ENCODE measurements around the gene CHMP2A. TPM values are rescaled to one million over a fixed set of nuclear protein-coding genes. Genes with fewer than 3 reads are reported as not detected.

The CHMP2A gene
- total and polyA plus RNA-seq, 2 of the 4 experiments (the other 2 are of a cell fraction) = 105 to 183 TPM

GRCh38 chr19:58531034-58531840 is 23.7 kb downstream of the CHMP2A start:
- TF ChIP-seq POLR2A (IDR thresholded peaks at IDR 0.05; ENCODE audit: low read depth, low read length) (no peak), RCOR1 (IDR thresholded peaks at IDR 0.05; ENCODE audit: insufficient replicate concordance, low read length) (no peak), MAZ (IDR thresholded peaks at IDR 0.05; ENCODE audit: borderline replicate concordance, low read depth, low read length) (no peak), BHLHE40 (IDR thresholded peaks at IDR 0.05; ENCODE audit: low read depth, low read length) (no peak), CEBPB (IDR thresholded peaks at IDR 0.05; ENCODE audit: low read depth, low read length) (no peak)
- TF ChIP-seq, protein P1, sequence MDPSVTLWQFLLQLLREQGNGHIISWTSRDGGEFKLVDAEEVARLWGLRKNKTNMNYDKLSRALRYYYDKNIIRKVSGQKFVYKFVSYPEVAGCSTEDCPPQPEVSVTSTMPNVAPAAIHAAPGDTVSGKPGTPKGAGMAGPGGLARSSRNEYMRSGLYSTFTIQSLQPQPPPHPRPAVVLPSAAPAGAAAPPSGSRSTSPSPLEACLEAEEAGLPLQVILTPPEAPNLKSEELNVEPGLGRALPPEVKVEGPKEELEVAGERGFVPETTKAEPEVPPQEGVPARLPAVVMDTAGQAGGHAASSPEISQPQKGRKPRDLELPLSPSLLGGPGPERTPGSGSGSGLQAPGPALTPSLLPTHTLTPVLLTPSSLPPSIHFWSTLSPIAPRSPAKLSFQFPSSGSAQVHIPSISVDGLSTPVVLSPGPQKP (IDR thresholded peaks at IDR 0.05; ENCODE audit: borderline replicate concordance, low read depth, low read length) = no peak

More at GRCh38 chr19:58531034-58531840, 23.7 kb downstream of the CHMP2A start:
- DNase-seq (no peak), ATAC-seq (ENCODE audit: low read depth) (no peak)
- Histone ChIP-seq H2AFZ (replicated peaks; ENCODE audit: low read length, poor library complexity) (no peak overlapping the region), H3K9ac (ENCODE audit: low read depth, low read length) (no peak overlapping the region), H3K4me1 (ENCODE audit: control insufficient read depth, insufficient read depth, low read length) (no peaks in the 10 kb centered on the region), H3K27me3 (ENCODE audit: control insufficient read depth, insufficient read depth, low read length) (peaks cover 27% of the 10 kb centered on the region), H4K20me1 (ENCODE audit: insufficient read depth, low read length) (no peaks in the 10 kb centered on the region), H4K91ac (ENCODE audit: insufficient read depth, low read depth, low read length) (no peak overlapping the region), H2BK5ac (ENCODE audit: low read depth, low read length, poor library complexity, severe bottlenecking) (no peak overlapping the region), H3K4ac (ENCODE audit: low read depth, low read length) (no peak overlapping the region), H2BK15ac (ENCODE audit: low read depth, low read length) (no peak overlapping the region), H4K8ac (ENCODE audit: low read depth in 2 of 2, low read length in 2 of 2) (no peak overlapping the region), H2BK120ac (ENCODE audit: low read depth, low read length) (no peak overlapping the region), H2BK20ac (ENCODE audit: low read depth, low read length) (no peak overlapping the region), H3K4me3 (ENCODE audit: insufficient read depth, low read depth, low read length) (no peak overlapping the region), H3K9me1 (ENCODE audit: insufficient read depth, low read length) (no peaks in the 10 kb centered on the region), H3K9me3 (ENCODE audit: control insufficient read depth, insufficient read depth, low read length) (0 out of 2 replicates have a peak, but pooled peaks cover 2% of the 10 kb centered on the region), H3K27ac (ENCODE audit: insufficient read depth, low read length) (no peak overlapping the region), H3K4me2 (ENCODE audit: low read depth, low read length) (no peak overlapping the region), H3K36me3 (ENCODE audit: control insufficient read depth, insufficient read depth, low read length) (no peaks in the 10 kb centered on the region), H2AK9ac (replicated peaks; ENCODE audit: low read depth, low read length, poor library complexity) (no peak overlapping the region), H2AK5ac (ENCODE audit: low read depth, low read length) (no peak overlapping the region), H3K23ac (ENCODE audit: low read depth, low read length) (no peak overlapping the region), H3K79me1 (ENCODE audit: low read depth in 1 of 2, low read length in 2 of 2) (no peaks in the 10 kb centered on the region), H4K5ac (ENCODE audit: low read depth, low read length) (no peak overlapping the region), H3K18ac (ENCODE audit: low read depth, low read length) (no peak overlapping the region), H3K56ac (ENCODE audit: extremely low read depth, insufficient read depth, low read length) (no peak overlapping the region), H3K14ac (replicated peaks; ENCODE audit: low read depth, low read length) (no peak overlapping the region)
- in situ Hi-C loops (cut with MboI; ENCODE audit: low sequenced_read_pairs) (no loop called here), dilution Hi-C loops (cut with HindIII; ENCODE audit: low sequenced_read_pairs, unreplicated experiment) (no loop called here), intact Hi-C loops (cut with micrococcal nuclease) (no loop called here)
- no TSS peak for BruUV-seq (replicated peaks)
- WGBS, 2 experiments (ENCODE audit: extremely low coverage in 2 of 2, insufficient read length in 1 of 2) = 29% methylated on average over 1 of the region's 10 CpGs; no CpG with 5 or more reads in 1 of the 2 experiments
- ChIA-PET CTCF (interaction anchor here (0.7 to 0.9 kb wide), 2 partner anchors 12 to 31 kb away, joined by 3 to 4 read pairs; no protein-coding TSS in a partner anchor), POLR2A (ENCODE audit: unreplicated experiment) (no interaction called here)
